ENCODE results near the gene SMG5. TPM values are rescaled to one million over a fixed set of nuclear protein-coding genes. Genes with fewer than 3 reads are reported as not detected.

Gene SMG5
- total RNA-seq, 1 experiment from 2014 or later = 103 TPM

GRCh38 chr1:156253634-156254033 is 29.0 kb downstream of the SMG5 start:
- no CpG with 5 or more reads among the region's 3 CpGs for WGBS (ENCODE audit: extremely low coverage, insufficient read length, low lambda C conversion rate)
- H2BK12ac ChIP-seq (ENCODE audit: insufficient read length, low read depth, low read length) = no peak overlapping the region
- H3K4ac ChIP-seq (ENCODE audit: low read depth, low read length) = no peak overlapping the region
- TF ChIP-seq, protein P1, sequence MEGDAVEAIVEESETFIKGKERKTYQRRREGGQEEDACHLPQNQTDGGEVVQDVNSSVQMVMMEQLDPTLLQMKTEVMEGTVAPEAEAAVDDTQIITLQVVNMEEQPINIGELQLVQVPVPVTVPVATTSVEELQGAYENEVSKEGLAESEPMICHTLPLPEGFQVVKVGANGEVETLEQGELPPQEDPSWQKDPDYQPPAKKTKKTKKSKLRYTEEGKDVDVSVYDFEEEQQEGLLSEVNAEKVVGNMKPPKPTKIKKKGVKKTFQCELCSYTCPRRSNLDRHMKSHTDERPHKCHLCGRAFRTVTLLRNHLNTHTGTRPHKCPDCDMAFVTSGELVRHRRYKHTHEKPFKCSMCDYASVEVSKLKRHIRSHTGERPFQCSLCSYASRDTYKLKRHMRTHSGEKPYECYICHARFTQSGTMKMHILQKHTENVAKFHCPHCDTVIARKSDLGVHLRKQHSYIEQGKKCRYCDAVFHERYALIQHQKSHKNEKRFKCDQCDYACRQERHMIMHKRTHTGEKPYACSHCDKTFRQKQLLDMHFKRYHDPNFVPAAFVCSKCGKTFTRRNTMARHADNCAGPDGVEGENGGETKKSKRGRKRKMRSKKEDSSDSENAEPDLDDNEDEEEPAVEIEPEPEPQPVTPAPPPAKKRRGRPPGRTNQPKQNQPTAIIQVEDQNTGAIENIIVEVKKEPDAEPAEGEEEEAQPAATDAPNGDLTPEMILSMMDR (conservative IDR thresholded peaks at IDR 0.05) = no peak
- H4K20me1 ChIP-seq (ENCODE audit: control insufficient read depth, insufficient read depth, insufficient read length) = no peaks in the 10 kb centered on the region
- H2AK5ac ChIP-seq (ENCODE audit: insufficient read length, low read length) = no peak overlapping the region
- Mint-ChIP-seq H3K9me3 (no peaks in the 10 kb centered on the region), H3K27ac (peak overlapping the region in 2 of 3 experiments; percentile 37 to 48; a peak in 2 of 7 replicates), H3K4me3 (no peak overlapping the region), H3K36me3 (ENCODE audit: insufficient read depth in 1 of 3, low read depth in 3 of 3) (peaks cover 44 to 86% (median 78%) of the 10 kb centered on the region in 3 experiments), H3K4me1 (peaks cover 6 to 7% of the 10 kb centered on the region in 2 experiments; a peak in 1 of 4 replicates), H3K27me3 (ENCODE audit: low read depth) (no peaks in the 10 kb centered on the region)
- H3K79me1 ChIP-seq (ENCODE audit: insufficient read depth, low read depth, low read length, poor library complexity, severe bottlenecking) = no peaks in the 10 kb centered on the region
- no peak overlapping the region for H3K14ac ChIP-seq (ENCODE audit: insufficient read depth, low read length)
- H2BK20ac ChIP-seq (ENCODE audit: low read depth, low read length, poor library complexity, severe bottlenecking) = no peak overlapping the region
- H2AFZ ChIP-seq (ENCODE audit: low read length) = no peak overlapping the region
- no peak overlapping the region for H2BK120ac ChIP-seq (ENCODE audit: low read depth, low read length, poor library complexity, severe bottlenecking)
- H3K4me2 ChIP-seq (ENCODE audit: insufficient read depth, insufficient read length, low read length) = no peak overlapping the region
- DNase-seq = no peak
- H3K56ac ChIP-seq (ENCODE audit: insufficient read length, low read depth, low read length) = no peak overlapping the region
- no peak overlapping the region for H3T11ph ChIP-seq (ENCODE audit: low read length)
- no peak overlapping the region for H4K8ac ChIP-seq (replicated peaks; ENCODE audit: insufficient read length, low read depth, low read length)
- H3K23ac ChIP-seq (ENCODE audit: insufficient read length, low read depth, low read length) = no peak overlapping the region
- H3K27me3 ChIP-seq (ENCODE audit: insufficient read depth, low read length) = no peaks in the 10 kb centered on the region
- H3K4me1 ChIP-seq (ENCODE audit: insufficient read depth, low read length) = no peaks in the 10 kb centered on the region
- no peak overlapping the region for H2BK5ac ChIP-seq (ENCODE audit: insufficient read length, low read length)
- no peak overlapping the region for H4K91ac ChIP-seq (ENCODE audit: insufficient read length, low read depth, low read length)
- H3K9me3 ChIP-seq (ENCODE audit: control insufficient read depth, low read depth, low read length) = no peaks in the 10 kb centered on the region
- no peak overlapping the region for H3K27ac ChIP-seq (ENCODE audit: insufficient read length, low read depth, low read length)
- no peaks in the 10 kb centered on the region for H3K79me2 ChIP-seq (ENCODE audit: insufficient read depth, low read length)
- no peak overlapping the region for H2BK15ac ChIP-seq (ENCODE audit: low read depth, low read length)
- no peak overlapping the region for H4K5ac ChIP-seq (ENCODE audit: insufficient read length, low read depth, low read length)
- no peak overlapping the region for H3K18ac ChIP-seq (ENCODE audit: insufficient read length, low read depth, low read length)
- H3K9ac ChIP-seq (ENCODE audit: extremely low read depth, insufficient read length, low read length) = no peak overlapping the region
- H3K23me2 ChIP-seq (ENCODE audit: insufficient read length, low read depth, low read length, poor library complexity, severe bottlenecking) = no peaks in the 10 kb centered on the region
